T1000 (cell line): ENCODE results near the gene LCN15.

Source experiments
- DNase-seq: peaks from one replicate; lab custom pipeline; 2025; ENCODE audit warnings: mixed read lengths; lab: John Stamatoyannopoulos, UW

The LCN15 gene

GRCh38 chr9:136740971-136741882 is 23.1 kb downstream of the LCN15 start:
- DNase-seq = no peak

GRCh38 chr9:136740491-136740890 is 23.8 kb downstream of the LCN15 start:
- no peak for DNase-seq

- no peak for DNase-seq
These were observed 24.2 kb downstream of the LCN15 start for GRCh38 chr9:136740069-136740468.

- no peak for DNase-seq
These were observed 24.8 kb downstream of the LCN15 start for GRCh38 chr9:136739509-136739908.

- no peak for DNase-seq
These were observed 25.4 kb downstream of the LCN15 start for GRCh38 chr9:136738960-136739359.

- no peak for DNase-seq
These were observed 28.4 kb downstream of the LCN15 start for GRCh38 chr9:136735812-136736480.

- DNase-seq = no peak
These were observed 29.4 kb downstream of the LCN15 start for GRCh38 chr9:136734837-136735496.

- no peak for DNase-seq
These were observed 30.7 kb downstream of the LCN15 start for GRCh38 chr9:136733611-136734010.

- no peak for DNase-seq
These were observed 31.7 kb downstream of the LCN15 start for GRCh38 chr9:136732444-136733178.

GRCh38 chr9:136729926-136730325 is 34.4 kb downstream of the LCN15 start:
- no peak for DNase-seq

GRCh38 chr9:136729144-136729543 is 35.2 kb downstream of the LCN15 start:
- no peak for DNase-seq

- DNase-seq = no peak
These were observed 35.7 kb downstream of the LCN15 start for GRCh38 chr9:136728548-136729123.

GRCh38 chr9:136728080-136728547 is 36.2 kb downstream of the LCN15 start:
- peak; percentile 84 for DNase-seq

- DNase-seq = no peak
These were observed 37.6 kb downstream of the LCN15 start for GRCh38 chr9:136726631-136727191.

- DNase-seq = no peak
These were observed 38.2 kb downstream of the LCN15 start for GRCh38 chr9:136726118-136726517.

GRCh38 chr9:136725612-136726011 is 38.7 kb downstream of the LCN15 start:
- DNase-seq = no peak

GRCh38 chr9:136724772-136725171 is 39.5 kb downstream of the LCN15 start:
- no peak for DNase-seq

- DNase-seq = no peak
These were observed 40.3 kb downstream of the LCN15 start for GRCh38 chr9:136723989-136724388.

- DNase-seq = no peak
These were observed 40.8 kb downstream of the LCN15 start for GRCh38 chr9:136723362-136723976.

GRCh38 chr9:136722969-136723356 is 41.4 kb downstream of the LCN15 start:
- DNase-seq = no peak
